HCEC 1CT (cell line): ENCODE measurements around the gene COLEC12.

Experiments used
- DNase-seq: peaks from one replicate; pipeline ENCODE4 v3.0.0-alpha.2; 2017

Gene COLEC12

GRCh38 chr18:505483-506122 lies 5.1 kb upstream of the COLEC12 start:
- no peak for DNase-seq

DNA sequence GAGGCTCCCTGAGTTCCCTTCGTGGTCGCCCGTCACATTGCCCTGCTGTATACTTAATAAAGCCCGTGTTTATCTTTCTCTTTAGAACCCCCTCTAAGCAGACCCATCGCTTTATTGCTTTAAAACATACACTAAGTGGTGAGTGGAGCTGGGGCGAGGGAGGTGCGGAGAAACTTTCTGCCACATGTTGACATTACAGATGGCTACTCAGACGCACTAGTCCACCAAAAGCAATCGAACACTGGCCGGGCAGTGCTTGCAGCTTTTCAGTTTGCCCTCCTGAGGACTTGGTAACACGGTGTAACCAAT lies 859 bp upstream of the COLEC12 start:
- DNase-seq: no peak

DNA sequence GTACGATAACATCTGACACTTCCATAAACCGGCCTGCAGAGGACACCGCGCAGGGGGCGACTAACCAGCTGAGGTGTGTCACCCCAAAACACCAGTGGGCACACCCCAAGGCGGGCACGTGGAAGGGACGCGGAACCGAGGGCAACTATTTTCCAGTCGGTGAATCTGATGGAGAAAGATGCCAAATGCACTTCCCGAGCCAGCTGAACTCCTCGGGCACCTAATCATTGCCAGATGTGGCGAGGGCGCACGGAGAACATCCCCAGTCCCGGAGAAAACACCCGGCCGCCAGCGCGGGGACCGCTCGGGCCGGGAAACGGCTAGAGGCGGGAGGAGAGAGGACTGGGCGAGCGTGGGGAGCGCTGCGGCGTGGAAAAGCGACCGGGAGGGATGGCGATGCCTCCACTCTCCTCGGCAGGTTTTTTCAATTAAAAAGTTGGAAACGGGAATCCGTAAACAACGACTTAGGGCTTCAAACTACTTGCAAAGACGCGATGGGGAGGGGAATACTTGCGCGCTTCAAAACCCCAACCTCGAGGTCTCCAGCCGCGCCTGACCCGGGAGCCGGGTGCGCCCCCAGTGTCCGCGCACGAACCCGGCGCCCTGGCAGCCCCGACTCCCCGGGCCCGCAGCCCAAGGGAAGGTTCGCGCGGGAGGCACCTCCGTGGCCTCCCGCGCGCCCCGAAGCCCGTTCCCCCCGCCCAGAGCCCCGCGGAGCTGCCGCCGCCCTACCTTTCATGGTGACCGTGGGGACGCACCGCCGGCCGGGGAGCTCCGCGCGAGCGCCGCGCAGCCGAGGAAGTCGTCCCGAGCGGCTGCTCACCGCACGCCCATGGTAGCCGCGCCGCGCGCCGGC lies 497 bp downstream of the COLEC12 start:
- DNase-seq: peak; percentile 36

DNA sequence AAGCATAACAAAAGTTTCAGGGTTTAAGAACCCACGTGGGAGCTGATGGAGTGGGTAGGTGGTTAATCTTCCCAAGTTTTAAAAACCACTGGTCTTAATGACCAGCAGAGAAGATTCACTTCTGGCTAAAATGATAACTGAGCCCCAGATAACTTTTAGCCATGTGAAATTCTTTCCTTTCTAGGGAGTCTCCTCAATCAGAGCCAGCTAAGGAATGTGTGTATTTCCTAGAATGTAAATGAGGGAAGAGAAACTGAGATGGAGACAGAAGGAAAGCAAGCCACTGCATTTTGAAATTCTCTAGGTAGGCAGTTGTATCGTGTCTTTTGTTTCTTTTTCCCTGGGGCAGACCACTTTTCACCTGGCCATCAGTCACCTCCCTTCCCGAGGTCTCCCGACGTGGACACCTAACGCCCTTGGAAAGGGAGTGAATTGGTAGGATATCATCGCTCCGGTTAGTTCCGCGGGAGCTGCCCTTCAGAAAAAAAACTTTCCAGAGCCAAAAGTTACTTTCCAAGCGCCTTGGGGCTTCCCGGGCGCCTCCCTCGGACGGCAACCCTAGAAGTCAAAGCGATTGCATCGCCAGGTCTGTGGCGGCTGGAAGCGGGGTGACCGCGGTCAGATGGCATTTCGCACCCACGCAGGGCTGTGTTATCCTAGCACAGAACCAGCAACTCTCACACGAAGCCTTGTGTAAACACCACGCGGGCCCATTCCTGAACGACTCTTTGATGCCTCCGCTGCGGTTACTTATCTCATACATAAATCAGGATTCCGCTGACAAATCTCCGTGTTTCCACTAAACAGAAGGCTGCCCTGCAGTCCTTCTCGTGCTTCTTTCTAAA lies 1.3 kb downstream of the COLEC12 start:
- peak; percentile 39 for DNase-seq

DNA sequence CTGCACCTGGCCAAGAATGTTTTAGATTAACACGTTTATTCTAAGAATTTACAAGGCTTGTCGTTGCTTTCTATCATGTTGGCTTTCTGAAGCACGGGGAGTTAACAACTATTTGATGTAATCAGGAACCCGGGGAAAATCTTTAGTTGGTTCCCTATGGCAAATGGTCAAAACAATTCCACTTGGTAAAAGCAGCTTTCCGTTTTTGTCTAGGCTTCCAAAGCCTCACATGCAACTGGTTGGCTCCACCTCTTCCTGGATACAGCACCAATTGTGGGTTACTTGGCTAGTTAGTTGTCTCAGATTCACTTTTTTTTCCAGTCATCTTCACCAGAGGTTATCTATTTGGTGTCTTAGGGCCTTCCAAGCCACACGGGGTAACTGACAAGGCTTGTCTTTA lies 2.8 kb downstream of the COLEC12 start:
- DNase-seq: no peak

DNA sequence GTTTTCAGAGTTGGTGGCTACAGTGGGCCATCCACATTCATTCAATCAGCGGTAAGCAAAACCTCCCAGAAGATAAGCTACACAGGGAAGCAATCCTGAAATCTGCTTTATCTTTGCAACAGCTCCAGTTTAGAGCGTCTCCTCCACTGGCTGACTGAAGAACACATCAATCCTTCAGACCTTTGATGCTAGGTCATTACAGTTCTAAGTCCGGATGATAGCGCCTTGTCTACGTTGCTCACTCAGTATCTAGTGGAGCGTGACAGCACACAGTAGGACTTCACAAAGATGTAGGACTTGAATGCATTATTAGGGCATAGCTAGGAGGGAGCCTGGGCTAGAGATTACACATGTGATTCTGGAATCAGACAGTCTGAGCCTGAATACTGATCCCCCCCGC lies 5.0 kb downstream of the COLEC12 start:
- DNase-seq: no peak

DNA sequence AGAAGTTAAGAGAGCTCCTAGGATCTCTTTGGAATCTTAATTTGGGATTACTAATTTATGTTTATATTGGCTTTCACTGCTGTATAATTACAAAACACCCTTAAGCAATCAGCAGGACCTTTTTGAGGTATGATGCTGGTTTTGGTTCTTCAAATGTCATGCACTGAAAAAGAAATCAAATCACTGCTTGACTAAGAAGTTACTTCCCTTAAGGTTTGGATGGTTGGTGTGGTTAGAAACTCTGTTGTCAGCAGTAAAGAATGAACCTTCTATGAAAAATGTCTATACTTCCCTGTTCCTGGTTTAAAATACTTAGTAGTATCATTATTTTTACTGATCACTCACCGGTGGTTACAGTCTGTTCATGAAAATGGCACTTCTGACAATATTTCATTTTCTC lies 5.5 kb downstream of the COLEC12 start:
- DNase-seq: peak; percentile 31

DNA sequence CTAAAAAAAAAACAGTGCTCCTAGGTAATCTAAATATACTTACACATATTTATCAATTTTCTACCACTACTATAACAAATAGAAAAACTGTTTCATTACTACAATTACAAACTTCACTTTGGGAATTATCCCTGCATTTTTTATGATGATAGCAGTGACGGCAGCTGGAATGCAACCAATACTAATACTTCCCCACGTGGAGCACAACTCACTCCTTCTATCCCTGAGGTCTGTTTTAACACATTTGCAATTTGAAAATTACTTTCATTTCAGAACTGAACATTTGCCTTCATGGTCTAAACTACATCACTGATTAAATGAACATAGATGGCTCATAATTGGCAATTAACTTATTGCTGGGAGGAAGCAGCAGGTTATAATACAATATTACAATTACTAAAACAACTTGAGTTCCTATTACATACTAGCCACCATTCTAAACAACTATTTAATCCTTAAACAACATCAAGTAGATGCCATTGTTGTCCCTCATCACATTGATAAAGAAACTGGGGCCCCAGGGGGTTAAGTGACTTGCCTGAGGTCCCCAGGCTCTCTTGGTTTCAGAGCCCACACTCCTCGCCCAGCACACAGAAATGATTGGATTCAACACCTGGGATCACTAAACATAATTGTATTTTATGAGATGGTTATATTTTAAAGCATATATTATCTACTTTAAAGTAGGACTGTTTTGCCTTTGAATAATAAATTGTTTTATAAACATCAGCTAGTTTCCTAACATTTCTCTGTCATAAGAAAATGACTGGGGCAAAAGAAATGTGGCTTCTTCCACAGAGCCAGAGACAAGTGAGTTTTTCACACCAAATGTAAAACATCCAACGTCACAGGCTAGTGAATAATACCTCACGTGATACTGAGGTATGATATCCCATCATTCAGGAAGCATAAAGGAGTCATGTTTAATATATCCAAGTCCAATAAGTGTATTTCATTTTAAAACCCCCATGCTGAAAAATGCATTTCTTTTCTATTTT lies 6.2 kb downstream of the COLEC12 start:
- DNase-seq: peak; percentile 90

GRCh38 chr18:492451-492850 lies 8.1 kb downstream of the COLEC12 start:
- DNase-seq: no peak

GRCh38 chr18:490624-491023 lies 9.9 kb downstream of the COLEC12 start:
- no peak for DNase-seq

GRCh38 chr18:490024-490366 lies 10.5 kb downstream of the COLEC12 start:
- no peak for DNase-seq

DNA sequence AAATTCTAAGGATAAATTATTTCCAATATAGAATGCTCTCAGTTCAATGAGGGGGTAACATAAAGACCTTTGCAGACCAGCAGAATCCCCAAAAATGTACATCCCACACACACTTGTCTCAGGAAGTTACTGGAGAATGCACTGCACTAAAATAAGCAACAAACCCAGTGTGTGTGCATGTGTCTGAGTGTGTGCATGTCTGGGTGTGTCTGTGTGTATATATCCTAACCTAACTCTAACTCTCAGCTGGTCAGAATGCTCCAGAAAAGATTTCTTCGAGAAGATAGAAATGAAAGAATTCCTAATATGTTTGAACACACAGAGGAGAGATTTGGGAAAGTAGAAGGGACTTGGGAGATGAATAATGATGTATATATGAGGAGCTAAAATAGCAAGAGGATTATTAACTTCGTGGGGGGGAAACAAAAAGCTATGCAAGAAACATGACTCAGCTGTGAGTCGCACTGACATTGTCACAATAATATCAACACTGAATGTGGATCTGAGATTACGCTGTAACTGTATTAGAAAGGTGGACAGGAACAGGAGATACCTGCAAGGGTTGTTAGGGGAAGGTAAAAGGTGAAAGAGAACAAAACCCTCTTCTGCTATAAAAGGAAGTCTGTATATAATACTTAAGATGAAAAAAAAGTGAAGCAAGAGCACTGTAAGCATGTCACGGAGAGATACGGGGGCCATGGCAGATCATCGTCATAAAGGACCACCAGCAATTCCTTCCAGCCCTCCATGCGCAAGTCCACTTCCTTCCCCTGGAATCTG lies 11.1 kb downstream of the COLEC12 start:
- peak; percentile 93 for DNase-seq

DNA sequence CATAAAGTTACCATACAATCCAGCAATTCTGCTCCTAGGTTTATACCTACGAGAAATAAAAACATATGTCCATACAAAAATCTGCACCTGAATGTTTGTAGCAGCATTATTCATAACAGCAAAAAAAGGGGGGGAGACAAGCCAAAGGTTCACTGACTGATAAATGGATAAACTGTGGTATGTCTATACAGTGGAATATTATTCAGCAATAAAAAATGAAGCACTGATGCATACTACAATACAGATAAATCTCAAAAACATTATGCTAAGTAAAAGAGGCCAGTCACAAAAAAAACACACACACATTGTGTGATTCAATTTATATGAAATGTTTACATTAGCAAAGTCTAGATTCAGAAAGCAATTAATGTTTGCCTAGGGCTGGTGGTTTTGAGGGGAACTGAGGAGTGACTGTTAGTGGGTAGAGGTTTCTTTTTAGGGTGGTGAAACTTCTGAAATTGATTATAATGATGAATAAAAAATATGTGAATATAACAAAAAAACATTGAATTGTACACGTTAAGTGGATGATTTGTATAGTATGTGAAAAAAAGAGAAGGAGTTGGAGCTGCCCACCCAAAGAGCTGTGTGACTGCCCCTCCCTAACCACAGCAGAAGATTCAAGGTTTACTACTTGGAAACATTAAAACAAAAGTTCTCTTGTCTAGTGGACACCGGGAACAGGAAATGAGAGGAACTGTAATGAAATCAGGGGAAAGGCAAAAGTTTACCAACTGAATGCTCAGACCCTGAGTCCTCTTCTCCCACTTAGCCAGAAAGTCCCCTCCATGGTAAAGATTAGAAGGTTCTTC lies 13.4 kb downstream of the COLEC12 start:
- no peak for DNase-seq

DNA sequence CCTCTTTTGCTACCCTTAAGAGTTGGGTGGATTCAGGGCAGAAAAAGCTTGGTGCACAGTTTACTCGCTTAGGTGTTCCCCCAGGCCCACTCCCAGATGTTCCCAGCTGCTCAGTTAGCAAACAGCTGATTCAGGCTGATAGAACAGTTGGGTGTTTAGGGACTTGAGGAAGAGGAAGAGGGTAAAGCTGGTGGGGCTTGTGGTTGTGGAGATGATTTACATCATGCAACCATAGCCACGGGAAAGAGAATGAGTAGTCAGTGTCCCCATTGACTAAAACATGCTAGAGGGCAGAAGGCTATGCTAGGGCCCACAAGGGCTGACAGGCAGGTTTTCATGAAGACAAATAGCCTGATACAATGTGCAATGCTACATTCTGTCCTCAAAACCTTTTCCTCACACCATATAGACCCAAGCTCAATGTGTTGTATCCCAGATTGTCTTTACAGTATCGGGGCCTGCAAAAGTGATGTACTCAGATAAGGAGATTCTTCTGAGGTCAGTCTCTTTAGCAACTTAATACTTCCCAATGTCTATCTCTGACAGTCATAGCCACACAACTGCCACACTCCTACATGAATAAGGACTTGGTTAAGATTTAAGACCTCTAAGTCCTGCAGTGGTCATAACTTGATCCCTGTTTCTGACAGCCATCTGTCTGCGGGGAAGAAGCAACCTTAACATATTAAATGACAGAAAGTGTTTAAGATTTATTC lies 15.6 kb downstream of the COLEC12 start:
- DNase-seq: peak; percentile 30

DNA sequence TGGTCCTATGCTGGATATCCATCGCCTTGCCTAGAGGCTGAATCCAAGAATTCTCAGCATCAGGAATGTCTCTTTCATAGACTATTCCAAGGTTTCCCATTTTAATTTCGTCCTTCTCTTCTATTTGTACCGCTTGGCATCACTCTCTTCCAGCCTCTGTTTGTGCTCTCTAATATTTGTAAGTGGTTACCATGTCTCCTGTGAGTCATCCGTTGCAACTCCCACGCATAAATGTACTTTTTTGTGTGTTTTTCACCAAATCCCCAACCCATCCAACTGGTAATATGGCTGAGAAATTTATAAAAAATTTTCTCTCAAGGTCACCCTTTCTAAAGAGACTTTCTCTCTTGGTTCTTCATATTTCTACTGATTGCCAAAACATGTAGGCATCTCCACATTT lies 21.8 kb downstream of the COLEC12 start:
- DNase-seq: peak; percentile 72

GRCh38 chr18:477565-477964 lies 22.9 kb downstream of the COLEC12 start:
- no peak for DNase-seq

DNA sequence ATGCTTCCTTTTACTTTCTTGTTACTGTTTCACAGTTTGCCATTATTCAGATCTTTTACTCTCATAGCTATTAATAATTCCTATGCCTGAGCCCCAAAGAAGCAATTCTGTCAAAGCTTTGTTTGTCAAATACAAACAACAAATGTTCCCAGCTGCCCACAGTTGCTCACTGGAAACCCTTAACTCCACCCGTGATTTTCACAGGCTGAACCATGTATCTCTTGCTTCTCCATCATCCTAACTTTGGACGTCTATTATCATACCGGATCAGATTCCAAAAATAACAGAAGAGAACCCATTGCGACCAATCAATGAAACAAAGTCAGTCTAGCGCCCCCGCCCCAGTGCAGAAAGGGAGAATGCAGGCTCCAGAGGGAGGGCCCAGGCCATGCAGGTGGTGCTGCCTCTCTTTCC lies 24.2 kb downstream of the COLEC12 start:
- DNase-seq: no peak

DNA sequence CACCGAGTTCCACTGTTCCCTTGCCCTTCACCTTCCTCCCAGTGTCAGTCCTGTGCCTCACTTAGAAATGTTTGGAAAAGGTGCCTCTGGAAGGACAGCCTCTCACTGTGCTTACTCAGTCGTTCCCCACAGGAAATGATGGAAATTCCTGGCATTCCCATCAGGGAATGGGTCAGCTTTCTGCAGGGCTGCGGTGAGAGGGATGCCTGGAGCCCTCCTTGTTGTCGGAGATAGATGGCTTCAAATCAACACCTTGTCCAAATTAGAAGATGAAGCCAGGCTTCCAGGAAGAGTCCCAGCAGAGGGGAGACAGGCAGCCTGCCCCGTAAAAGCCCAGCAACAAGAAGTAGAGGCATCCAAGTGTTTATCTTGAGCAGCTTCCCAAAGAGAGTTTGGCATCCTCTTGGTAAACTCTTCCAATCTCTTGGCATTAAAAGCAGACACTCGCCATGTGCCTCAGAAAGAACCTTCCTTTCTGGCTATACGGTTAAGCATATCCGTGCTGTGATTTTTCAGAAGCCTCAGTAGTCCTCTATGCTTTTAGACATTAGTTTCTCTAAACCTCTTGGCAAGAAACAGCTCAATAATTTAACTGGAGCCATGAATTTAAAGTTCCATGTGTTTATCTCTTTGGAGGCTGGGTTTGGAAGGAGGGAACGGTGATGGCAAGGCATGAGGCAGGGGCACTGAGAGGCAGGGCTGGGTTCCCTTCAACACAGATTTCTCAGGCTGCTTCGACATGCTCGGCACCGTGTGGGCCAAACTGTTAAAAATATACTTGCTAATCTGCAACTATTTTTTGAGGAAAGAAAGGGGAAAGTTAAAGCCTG lies 25.1 kb downstream of the COLEC12 start:
- DNase-seq: peak; percentile 88

DNA sequence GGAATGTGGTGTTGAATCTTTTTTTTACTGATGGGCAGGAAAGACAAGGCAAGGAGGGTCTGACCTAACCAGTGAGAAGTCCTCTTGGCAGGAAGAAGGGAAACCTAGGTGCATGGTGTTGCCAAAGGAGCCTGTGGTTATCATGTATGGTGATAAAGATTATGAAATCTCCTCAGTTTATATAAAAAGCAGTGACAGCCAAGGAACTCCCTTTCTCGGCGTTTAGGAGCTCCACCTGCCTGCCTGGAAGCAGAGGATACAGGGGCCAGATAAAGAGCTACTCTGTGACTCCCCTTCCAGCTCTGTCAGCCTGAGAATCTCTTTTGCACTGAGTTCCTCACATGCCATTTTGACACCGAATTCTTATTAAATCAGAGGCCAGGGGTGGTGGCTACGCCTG lies 26.1 kb downstream of the COLEC12 start:
- no peak for DNase-seq
